HEK293T (cell line): ENCODE measurements around the gene EI24.

Source experiments
- CTCF ChIA-PET: fragments of 350-600 bp; formaldehyde crosslinking; extraction: SDS; loops from one replicate; lab custom pipeline; 2021; ENCODE audit warnings: antibody characterized with exemption, inconsistent platforms; lab: Yijun Ruan, JAX
- POLR2A ChIA-PET: fragments of 350-600 bp; formaldehyde crosslinking; extraction: SDS; loops from one replicate; lab custom pipeline; 2020; ENCODE audit warnings: antibody characterized with exemption, inconsistent platforms; lab: Yijun Ruan, JAX
- DNase-seq: peaks from one replicate; pipeline ENCODE4 v3.0.0; 2012; ENCODE audit warnings: mixed read lengths; ENCODE audit errors: extremely low spot score
- ARNT ChIP-seq: fragments of 450-650 bp; IDR thresholded peaks from 2 replicates; pipeline ENCODE4 v1.6.1; 2017; ENCODE audit warnings: mild to moderate bottlenecking
- BHLHE40 ChIP-seq: fragments of 450-650 bp; IDR thresholded peaks from 2 replicates; pipeline ENCODE4 v1.6.1; 2016; ENCODE audit warnings: mild to moderate bottlenecking, moderate library complexity, borderline replicate concordance
- CTBP1 ChIP-seq: fragments of 450-650 bp; IDR thresholded peaks from 2 replicates; pipeline ENCODE4 v1.6.1; 2016; ENCODE audit warnings: borderline replicate concordance
- ELF4 ChIP-seq: fragments of 450-650 bp; IDR thresholded peaks from 2 replicates; pipeline ENCODE4 v1.6.1; 2017; ENCODE audit warnings: antibody characterized with exemption
- FOXA1 ChIP-seq: fragments of 450-650 bp; IDR thresholded peaks from 2 replicates; pipeline ENCODE4 v1.6.1; 2016; ENCODE audit warnings: mild to moderate bottlenecking
- FOXK2 ChIP-seq: fragments of 450-650 bp; IDR thresholded peaks from 2 replicates; pipeline ENCODE4 v1.6.1; 2016; ENCODE audit warnings: mild to moderate bottlenecking
- FOXM1 ChIP-seq: fragments of 450-650 bp; IDR thresholded peaks from 2 replicates; pipeline ENCODE4 v1.6.1; 2017; ENCODE audit warnings: mild to moderate bottlenecking, borderline replicate concordance
- HDGF ChIP-seq: fragments of 450-650 bp; IDR thresholded peaks from 2 replicates; pipeline ENCODE4 v1.6.1; 2017; ENCODE audit warnings: antibody characterized with exemption, borderline replicate concordance
- L3MBTL2 ChIP-seq: fragments of 450-650 bp; conservative IDR thresholded peaks from 2 replicates; pipeline ENCODE4 v1.6.1; 2016; ENCODE audit warnings: mild to moderate bottlenecking
- LEF1 ChIP-seq: fragments of 450-650 bp; IDR thresholded peaks from 2 replicates; pipeline ENCODE4 v1.6.1; 2017; ENCODE audit warnings: mild to moderate bottlenecking, borderline replicate concordance
- NFRKB ChIP-seq: fragments of 450-650 bp; IDR thresholded peaks from 2 replicates; pipeline ENCODE4 v1.6.1; 2016; ENCODE audit warnings: mild to moderate bottlenecking, moderate library complexity
- SP1 ChIP-seq: fragments of 450-650 bp; IDR thresholded peaks from 2 replicates; pipeline ENCODE4 v1.6.1; 2017
- SUZ12 ChIP-seq: fragments of 450-650 bp; IDR thresholded peaks from 2 replicates; pipeline ENCODE4 v1.6.1; 2016; ENCODE audit warnings: mild to moderate bottlenecking
- TARDBP ChIP-seq: fragments of 450-650 bp; IDR thresholded peaks from 2 replicates; pipeline ENCODE4 v1.6.1; 2016
- ZNF384 ChIP-seq: fragments of 450-650 bp; IDR thresholded peaks from 2 replicates; pipeline ENCODE4 v1.6.1; 2016
- TF ChIP-seq, protein P1 (sequence below): fragments of 450-650 bp; IDR thresholded peaks from 2 replicates; pipeline ENCODE4 v1.6.1; 2016

EI24 gene

DNA sequence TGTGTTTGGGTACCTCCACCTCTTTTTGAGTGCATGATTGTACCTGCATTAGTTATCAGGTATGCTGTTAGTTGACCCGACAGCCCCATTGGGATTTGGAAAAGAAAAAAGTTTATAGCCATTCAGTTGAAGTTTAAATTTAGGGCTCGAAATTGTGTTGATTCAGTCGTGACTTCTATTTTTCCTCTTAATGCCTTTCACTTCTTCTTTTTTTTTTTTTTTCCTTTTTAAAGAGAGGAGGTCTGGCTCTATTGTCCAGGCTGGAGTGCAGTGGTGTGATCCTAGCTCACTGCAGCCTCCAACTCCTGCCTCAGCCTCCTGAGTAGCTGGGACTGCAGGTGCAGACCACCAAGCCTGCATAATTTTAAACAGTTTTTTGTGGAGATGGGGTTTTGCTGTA, 25.7 kb downstream of the EI24 start:
- TF ChIP-seq TARDBP: no peak
- no peak for TF ChIP-seq FOXM1
- no peak for TF ChIP-seq FOXA1
- TF ChIP-seq FOXK2: no peak
- no peak for TF ChIP-seq L3MBTL2
- ChIA-PET CTCF (no interaction called here), POLR2A (interaction anchor here (3.9 kb wide), 1 partner anchor 31 kb away, joined by 22 read pairs; the partner anchor contains the start of gene CHEK1)
- DNase-seq: no peak

DNA sequence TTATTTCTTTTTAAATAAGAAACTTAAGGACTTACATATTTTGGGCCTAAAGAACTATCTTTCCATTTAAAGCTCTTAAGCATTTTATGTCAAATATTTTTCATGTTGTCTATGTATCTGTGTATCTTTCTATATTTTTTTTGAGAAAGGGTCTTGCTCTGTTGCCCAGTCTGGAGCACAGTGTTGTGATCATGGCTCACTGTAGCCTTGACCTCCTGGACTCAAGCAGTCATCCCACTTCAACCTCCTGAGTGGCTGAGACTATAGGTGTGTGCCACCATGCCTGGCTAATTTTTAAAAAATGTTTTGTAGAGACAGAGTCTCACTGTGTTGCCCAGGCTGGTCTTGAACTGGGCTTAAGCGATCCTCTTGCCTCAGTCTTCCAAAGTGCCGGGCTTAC, 31.4 kb downstream of the EI24 start:
- TF ChIP-seq FOXA1 (no peak), TARDBP (no peak), ARNT (no peak), LEF1 (no peak), CTBP1 (no peak), HDGF (no peak), BHLHE40 (no peak), FOXK2 (no peak), L3MBTL2 (no peak), FOXM1 (no peak)
- POLR2A ChIA-PET: no interaction called here
- CTCF ChIA-PET: no interaction called here
- DNase-seq: no peak

DNA sequence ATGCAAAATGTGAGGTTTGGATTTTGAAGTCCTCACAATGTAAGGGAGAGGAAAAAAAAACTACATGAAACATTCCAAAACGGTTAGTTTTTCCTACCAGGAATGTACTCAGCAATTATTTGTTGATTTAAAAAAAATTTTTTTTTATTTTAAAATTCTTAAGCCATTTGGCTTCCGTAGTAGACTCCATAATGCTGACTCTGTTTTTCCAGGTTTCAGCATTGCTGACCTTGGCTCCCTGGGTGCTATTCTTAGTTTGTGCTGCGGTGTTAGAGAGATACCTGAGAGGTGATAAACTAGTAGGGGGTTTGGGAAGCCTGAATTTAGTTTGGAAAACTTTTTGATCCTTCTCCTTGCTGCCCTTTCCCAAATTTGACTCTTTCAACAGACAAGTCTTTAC, 33.9 kb downstream of the EI24 start:
- TF ChIP-seq ELF4: no peak
- TF ChIP-seq FOXM1: no peak
- no peak for TF ChIP-seq FOXK2
- TF ChIP-seq FOXA1: no peak
- no peak for TF ChIP-seq ZNF384
- no peak for TF ChIP-seq NFRKB
- TF ChIP-seq BHLHE40: no peak
- CTCF ChIA-PET: no interaction called here
- DNase-seq: no peak
- POLR2A ChIA-PET: no interaction called here

DNA sequence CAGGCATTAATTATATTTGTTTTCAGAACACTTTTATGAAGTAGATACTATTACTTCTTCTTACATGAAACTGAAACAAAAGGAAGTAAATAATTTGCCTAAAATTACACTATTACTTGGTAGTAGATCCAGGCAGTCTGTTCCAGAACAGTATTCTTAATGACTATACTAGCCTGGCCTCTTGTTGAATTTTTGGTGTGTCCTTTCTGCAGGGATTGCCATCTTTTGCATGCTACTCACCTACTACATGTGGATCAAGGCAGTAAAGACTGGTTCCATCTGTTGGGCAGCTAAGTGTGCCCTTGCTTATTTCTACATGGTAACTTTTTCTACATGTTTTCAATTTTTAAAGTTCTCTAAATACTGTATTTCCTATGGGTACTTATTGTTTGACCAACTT, 36.1 kb downstream of the EI24 start:
- ChIA-PET POLR2A (no interaction called here), CTCF (no interaction called here)
- TF ChIP-seq ARNT (no peak), FOXK2 (no peak), CTBP1 (no peak), FOXA1 (no peak), NFRKB (no peak), LEF1 (no peak), BHLHE40 (no peak), ZNF384 (no peak)
- TF ChIP-seq, protein P1, sequence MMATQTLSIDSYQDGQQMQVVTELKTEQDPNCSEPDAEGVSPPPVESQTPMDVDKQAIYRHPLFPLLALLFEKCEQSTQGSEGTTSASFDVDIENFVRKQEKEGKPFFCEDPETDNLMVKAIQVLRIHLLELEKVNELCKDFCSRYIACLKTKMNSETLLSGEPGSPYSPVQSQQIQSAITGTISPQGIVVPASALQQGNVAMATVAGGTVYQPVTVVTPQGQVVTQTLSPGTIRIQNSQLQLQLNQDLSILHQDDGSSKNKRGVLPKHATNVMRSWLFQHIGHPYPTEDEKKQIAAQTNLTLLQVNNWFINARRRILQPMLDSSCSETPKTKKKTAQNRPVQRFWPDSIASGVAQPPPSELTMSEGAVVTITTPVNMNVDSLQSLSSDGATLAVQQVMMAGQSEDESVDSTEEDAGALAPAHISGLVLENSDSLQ: no peak
- no peak for DNase-seq

DNA sequence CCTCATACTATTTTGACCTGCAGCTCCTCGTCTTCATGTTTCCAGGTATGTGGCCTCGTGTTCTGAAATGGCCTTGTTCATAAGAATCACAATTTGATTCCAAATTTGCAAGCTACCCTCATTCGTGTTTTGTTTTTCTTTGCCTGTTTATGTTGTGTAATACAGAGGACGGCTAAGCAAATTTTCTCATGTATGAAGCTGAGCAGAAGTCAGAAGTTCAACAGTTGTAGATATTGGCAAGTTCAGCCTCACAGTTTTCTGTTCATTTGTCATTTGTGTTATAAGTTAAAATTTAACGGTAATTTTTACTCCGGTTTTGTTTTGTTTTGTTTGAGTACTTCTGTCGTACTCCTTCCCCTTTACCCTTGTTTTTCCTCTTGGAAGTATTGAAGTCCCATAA, 40.3 kb downstream of the EI24 start:
- DNase-seq: no peak
- TF ChIP-seq, protein P1: no peak
- TF ChIP-seq HDGF: no peak
- TF ChIP-seq FOXM1: no peak
- no peak for TF ChIP-seq ZNF384
- TF ChIP-seq L3MBTL2: no peak
- no peak for TF ChIP-seq BHLHE40
- TF ChIP-seq FOXK2: no peak
- TF ChIP-seq NFRKB: no peak
- no peak for TF ChIP-seq SP1
- TF ChIP-seq SUZ12: no peak
- TF ChIP-seq ELF4: no peak
- no peak for TF ChIP-seq CTBP1
- TF ChIP-seq ARNT: no peak
- TF ChIP-seq TARDBP: no peak
- TF ChIP-seq LEF1: no peak
- ChIA-PET CTCF (no interaction called here), POLR2A (interaction anchor here (1.1 kb wide), 1 partner anchor 17 kb away, joined by 4 read pairs; the partner anchor contains the start of gene STT3A)

DNA sequence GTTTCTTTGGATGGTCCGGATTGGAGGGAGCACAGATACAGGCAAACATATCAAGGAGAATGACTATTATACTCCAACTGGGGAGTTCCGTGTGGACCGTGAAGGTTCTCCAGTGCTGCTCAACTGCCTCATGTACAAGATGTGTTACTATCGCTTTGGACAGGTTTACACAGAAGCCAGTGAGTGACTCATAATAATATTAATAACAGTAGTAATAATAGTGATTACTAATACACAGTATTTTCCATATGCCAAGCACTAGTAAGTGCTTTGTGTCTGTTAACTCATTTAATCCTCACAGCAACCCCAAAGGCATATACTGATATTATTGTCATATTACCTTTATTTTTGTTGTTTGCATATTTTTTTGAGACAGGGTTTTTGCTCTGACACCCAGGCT, 49.1 kb downstream of the EI24 start:
- CTCF ChIA-PET: no interaction called here

DNA sequence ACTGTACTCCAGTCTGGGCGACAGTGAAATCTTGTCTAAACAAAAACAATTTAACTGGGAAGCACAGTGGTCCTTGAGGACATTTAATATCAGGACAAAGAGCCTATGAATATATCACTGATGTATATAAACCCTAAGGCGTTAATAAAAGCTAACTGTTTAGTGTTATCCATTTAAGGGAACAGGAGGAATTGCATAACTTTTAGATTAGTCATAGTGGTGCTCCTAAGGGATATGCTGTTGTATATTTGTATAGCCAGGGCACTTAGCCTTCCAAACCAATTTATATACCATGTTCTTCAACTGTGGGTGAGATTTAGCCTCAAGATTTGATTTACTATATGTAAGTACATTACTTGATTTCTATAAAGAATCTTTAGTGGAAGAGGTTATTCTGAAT, 52.7 kb downstream of the EI24 start:
- no peak for DNase-seq
- POLR2A ChIA-PET: interaction anchor here (1.0 kb wide), 1 partner anchor 30 kb away, joined by 3 read pairs; the partner anchor contains the start of gene STT3A
- CTCF ChIA-PET: no interaction called here
- TF ChIP-seq L3MBTL2 (no peak), FOXA1 (no peak), FOXK2 (no peak), FOXM1 (no peak), SUZ12 (no peak), ARNT (no peak), ELF4 (no peak), SP1 (no peak), NFRKB (no peak), BHLHE40 (no peak), CTBP1 (no peak), LEF1 (no peak), TARDBP (no peak), HDGF (no peak), ZNF384 (no peak)
- TF ChIP-seq, protein P1: no peak

More for the DNA sequence above, 49.1 kb downstream of the EI24 start:
- no peak for DNase-seq
- POLR2A ChIA-PET: no interaction called here
- TF ChIP-seq TARDBP: no peak
- TF ChIP-seq SP1: no peak
- no peak for TF ChIP-seq CTBP1
- TF ChIP-seq, protein P1: no peak
